H9 (cell line): ENCODE results near the gene NCMAP. TPM values are rescaled to one million over a fixed set of nuclear protein-coding genes. Genes with fewer than 3 reads are reported as not detected.

ENCODE experiments used
- DNase-seq: peaks from one replicate; pipeline ENCODE4 v3.0.0-alpha.2; 2017
- H2AFZ ChIP-seq: one replicate; pipeline ENCODE4 v1.6.1; 2013; ENCODE audit warnings: mild to moderate bottlenecking, low read length, control low read depth, moderate library complexity
- H2AK5ac ChIP-seq: 2 replicates; pipeline ENCODE4 v1.6.1; 2013; ENCODE audit warnings: low read length, control low read depth, mixed read lengths; ENCODE audit not compliant: insufficient read length
- H2BK120ac ChIP-seq: one replicate; pipeline ENCODE4 v1.6.1; 2013; ENCODE audit warnings: low read depth, mild to moderate bottlenecking, low read length, control low read depth, inconsistent platforms; ENCODE audit not compliant: poor library complexity, severe bottlenecking
- H2BK12ac ChIP-seq: 2 replicates; pipeline ENCODE4 v1.6.1; 2013; ENCODE audit warnings: low read length, control low read depth, mixed read lengths, low read depth; ENCODE audit not compliant: insufficient read length
- H2BK15ac ChIP-seq: 2 replicates; pipeline ENCODE4 v1.6.1; 2013; ENCODE audit warnings: low read depth, low read length, control low read depth
- H2BK20ac ChIP-seq: one replicate; pipeline ENCODE4 v1.6.1; 2013; ENCODE audit warnings: low read depth, mild to moderate bottlenecking, low read length, control low read depth, inconsistent platforms; ENCODE audit not compliant: poor library complexity, severe bottlenecking
- H2BK5ac ChIP-seq: 2 replicates; pipeline ENCODE4 v1.6.1; 2013; ENCODE audit warnings: low read length, control low read depth, mixed read lengths; ENCODE audit not compliant: insufficient read length
- H3K14ac ChIP-seq: 2 replicates; pipeline ENCODE4 v1.6.1; 2013; ENCODE audit warnings: low read length, control low read depth; ENCODE audit not compliant: insufficient read depth
- H3K18ac ChIP-seq: 2 replicates; pipeline ENCODE4 v1.6.1; 2013; ENCODE audit warnings: low read depth, mild to moderate bottlenecking, mixed read lengths, low read length, control low read depth; ENCODE audit not compliant: insufficient read length
- H3K23ac ChIP-seq: 2 replicates; pipeline ENCODE4 v1.6.1; 2013; ENCODE audit warnings: low read length, control low read depth, mixed read lengths, low read depth; ENCODE audit not compliant: insufficient read length
- H3K23me2 ChIP-seq: 2 replicates; pipeline ENCODE4 v1.6.1; 2013; ENCODE audit warnings: low read depth, mild to moderate bottlenecking, mixed read lengths, low read length, control low read depth; ENCODE audit not compliant: insufficient read length, poor library complexity, severe bottlenecking
- H3K27ac ChIP-seq: 2 replicates; pipeline ENCODE4 v1.5.1; 2013; ENCODE audit warnings: low read length, control low read depth, mixed read lengths, low read depth; ENCODE audit not compliant: insufficient read length
- H3K27me3 ChIP-seq: 2 replicates; pipeline ENCODE4 v1.6.1; 2013; ENCODE audit warnings: low read length, control low read depth, inconsistent platforms; ENCODE audit not compliant: insufficient read depth
- H3K4ac ChIP-seq: 2 replicates; pipeline ENCODE4 v1.6.1; 2013; ENCODE audit warnings: low read depth, mild to moderate bottlenecking, control low read depth, inconsistent platforms, low read length, moderate library complexity
- H3K4me1 ChIP-seq: 2 replicates; pipeline ENCODE4 v1.6.1; 2013; ENCODE audit warnings: low read length, control low read depth, inconsistent platforms; ENCODE audit not compliant: insufficient read depth
- H3K4me2 ChIP-seq: 2 replicates; pipeline ENCODE4 v1.6.1; 2013; ENCODE audit warnings: low read length, control low read depth, mixed read lengths; ENCODE audit not compliant: insufficient read length, insufficient read depth
- H3K56ac ChIP-seq: 2 replicates; pipeline ENCODE4 v1.6.1; 2013; ENCODE audit warnings: low read depth, mild to moderate bottlenecking, mixed read lengths, low read length, control low read depth; ENCODE audit not compliant: insufficient read length
- H3K79me1 ChIP-seq: 2 replicates; pipeline ENCODE4 v1.6.1; 2013; ENCODE audit warnings: low read depth, mild to moderate bottlenecking, moderate library complexity, low read length, control low read depth, inconsistent platforms; ENCODE audit not compliant: insufficient read depth, poor library complexity, severe bottlenecking
- H3K79me2 ChIP-seq: 2 replicates; pipeline ENCODE4 v1.6.1; 2013; ENCODE audit warnings: low read length, control low read depth, inconsistent platforms; ENCODE audit not compliant: insufficient read depth
- H3K9ac ChIP-seq: 2 replicates; pipeline ENCODE4 v1.6.1; 2013; ENCODE audit warnings: low read length, control low read depth, mixed read lengths; ENCODE audit not compliant: insufficient read length; ENCODE audit errors: extremely low read depth
- H3K9me3 ChIP-seq: one replicate; pipeline ENCODE4 v1.6.1; 2013; ENCODE audit warnings: low read depth, low read length, inconsistent platforms; ENCODE audit not compliant: control insufficient read depth
- H3T11ph ChIP-seq: one replicate; pipeline ENCODE4 v1.6.1; 2013; ENCODE audit warnings: mild to moderate bottlenecking, low read length, control low read depth, inconsistent platforms
- H4K20me1 ChIP-seq: one replicate; pipeline ENCODE4 v1.6.1; 2013; ENCODE audit not compliant: control insufficient read depth, insufficient read length, insufficient read depth
- H4K5ac ChIP-seq: 2 replicates; pipeline ENCODE4 v1.6.1; 2013; ENCODE audit warnings: low read depth, mild to moderate bottlenecking, mixed read lengths, low read length, control low read depth; ENCODE audit not compliant: insufficient read length
- H4K8ac ChIP-seq: replicated peaks from 2 replicates; pipeline ENCODE4 v1.6.1; 2013; ENCODE audit warnings: low read length, control low read depth, mixed read lengths, low read depth; ENCODE audit not compliant: insufficient read length
- H4K91ac ChIP-seq: 2 replicates; pipeline ENCODE4 v1.6.1; 2013; ENCODE audit warnings: low read depth, mild to moderate bottlenecking, moderate library complexity, mixed read lengths, low read length, control low read depth; ENCODE audit not compliant: insufficient read length
- H3K27ac Mint-ChIP-seq, 3 experiments: 2 replicates in 2 of 3; 3 replicates in 1 of 3; pipeline ENCODE4 v1.8.0; 2020 to 2021; ENCODE audit warnings: mixed read lengths in 3 of 3, mild to moderate bottlenecking in 1 of 3, moderate library complexity in 1 of 3
- H3K27me3 Mint-ChIP-seq: 2 replicates; pipeline ENCODE4 v1.8.0; 2021; ENCODE audit warnings: low read depth, mild to moderate bottlenecking, moderate library complexity, mixed read lengths
- H3K36me3 Mint-ChIP-seq, 3 experiments: 2 replicates in 2 of 3; 3 replicates in 1 of 3; pipeline ENCODE4 v1.8.0; 2020 to 2021; ENCODE audit warnings: low read depth in 3 of 3, mixed read lengths in 3 of 3; ENCODE audit not compliant: insufficient read depth in 1 of 3
- H3K4me1 Mint-ChIP-seq, 2 experiments: 2 replicates each; pipeline ENCODE4 v1.8.0; 2020; ENCODE audit warnings: mixed read lengths in 2 of 2
- H3K4me3 Mint-ChIP-seq, 2 experiments: 2 replicates in 1 of 2; 3 replicates in 1 of 2; pipeline ENCODE4 v1.8.0; 2020 to 2021; ENCODE audit warnings: mild to moderate bottlenecking in 2 of 2, mixed read lengths in 2 of 2, moderate library complexity in 1 of 2
- H3K9me3 Mint-ChIP-seq, 2 experiments: 2 replicates in 1 of 2; 3 replicates in 1 of 2; pipeline ENCODE4 v1.8.0; 2020; ENCODE audit warnings: mild to moderate bottlenecking in 2 of 2, mixed read lengths in 2 of 2, moderate library complexity in 1 of 2
- CTCF ChIP-seq: fragments of 200-600 bp; sonication (generic); conservative IDR thresholded peaks from 3 replicates; pipeline ENCODE4 v1.8.0; 2021; ENCODE audit warnings: antibody characterized with exemption, mild to moderate bottlenecking
- WGBS: extraction: QIAGEN DNeasy Blood & Tissue Kit; methylation state at CpG from one replicate; pipeline ENCODE4 v1.1.7; 2013; ENCODE audit warnings: missing lambda C conversion rate, low lambda C conversion rate, mixed read lengths; ENCODE audit not compliant: insufficient read length; ENCODE audit errors: extremely low coverage; 5-methylcytosine and 5-hydroxymethylcytosine counted together
- total RNA-seq: library from RNA; stranded (reverse); gene quantifications from 2 replicates; pipeline ENCODE4 v1.2.1, GENCODE V29; 2021

The NCMAP gene
- total RNA-seq, 1 experiment from 2014 or later = 0.35 TPM

DNA sequence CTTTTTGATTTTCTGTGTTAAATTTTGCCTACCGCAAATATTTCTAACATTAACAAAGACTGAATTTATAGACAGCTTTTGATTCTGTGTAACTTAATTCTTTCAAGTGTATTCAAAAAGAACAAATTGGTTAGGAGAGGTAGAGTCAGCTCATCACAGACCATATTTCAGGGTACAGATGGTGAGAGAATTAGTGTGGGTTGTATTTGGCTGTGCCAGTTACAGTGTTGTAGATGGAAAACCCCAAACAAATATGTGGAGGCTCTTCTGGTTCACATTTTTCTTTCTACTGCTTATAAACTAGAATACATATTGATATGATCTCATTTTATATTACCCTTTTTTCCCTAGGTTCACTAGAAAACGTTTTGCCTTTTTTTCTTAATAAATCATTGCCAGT is 42.2 kb upstream of the NCMAP start:
- no peaks in the 10 kb centered on the region for H3K27me3 Mint-ChIP-seq

More for the DNA sequence above, 42.2 kb upstream of the NCMAP start:
- no peak overlapping the region for H3K4me2 ChIP-seq
- H3K4ac ChIP-seq = no peak overlapping the region
- H3K4me1 ChIP-seq = no peaks in the 10 kb centered on the region; the same call in 1 of the 2 replicates
- no peaks in the 10 kb centered on the region for H3K79me2 ChIP-seq
- H2BK5ac ChIP-seq = no peak overlapping the region
- no peak overlapping the region for H3K56ac ChIP-seq
- no peak overlapping the region for H4K8ac ChIP-seq
- no peak overlapping the region for H3K23ac ChIP-seq
- H3K4me3 Mint-ChIP-seq = no peak overlapping the region
- H4K5ac ChIP-seq = no peak overlapping the region
- H2BK120ac ChIP-seq = no peak overlapping the region
- no peaks in the 10 kb centered on the region for H4K20me1 ChIP-seq
- no peak overlapping the region for H3T11ph ChIP-seq
- H3K9me3 ChIP-seq = no peaks in the 10 kb centered on the region
- H2AFZ ChIP-seq = no peak overlapping the region
- no peaks in the 10 kb centered on the region for H3K9me3 Mint-ChIP-seq
- H4K91ac ChIP-seq = no peak overlapping the region
- H3K79me1 ChIP-seq = no peaks in the 10 kb centered on the region
- H2BK20ac ChIP-seq = no peak overlapping the region
- DNase-seq = no peak
- WGBS = no CpG with 5 or more reads among the region's 2 CpGs
- H2BK15ac ChIP-seq = no peak overlapping the region
- no peak for TF ChIP-seq CTCF
- no peaks in the 10 kb centered on the region for H3K27me3 ChIP-seq
- no peak overlapping the region for H3K27ac ChIP-seq
- peaks cover 12 to 23% of the 10 kb centered on the region in 2 experiments for H3K4me1 Mint-ChIP-seq
- no peak overlapping the region for H3K9ac ChIP-seq
- H2BK12ac ChIP-seq = no peak overlapping the region
- no peak overlapping the region for H2AK5ac ChIP-seq
- H3K27ac Mint-ChIP-seq = no peak overlapping the region
- H3K36me3 Mint-ChIP-seq = peaks cover 0 to 8% (median 4%) of the 10 kb centered on the region in 3 experiments; a peak in 2 of 7 replicates
- no peak overlapping the region for H3K18ac ChIP-seq
- H3K14ac ChIP-seq = no peak overlapping the region
- no peaks in the 10 kb centered on the region for H3K23me2 ChIP-seq
